ENCODE measurements around the gene USP6NL. TPM values are rescaled to one million over a fixed set of nuclear protein-coding genes. Genes with fewer than 3 reads are reported as not detected.
A peak's percentile ranks its signal among the peaks of the same experiment; 100 is the strongest.

Gene USP6NL
- total RNA-seq, 1 donor from 2014 or later = 64.5 TPM

DNA sequence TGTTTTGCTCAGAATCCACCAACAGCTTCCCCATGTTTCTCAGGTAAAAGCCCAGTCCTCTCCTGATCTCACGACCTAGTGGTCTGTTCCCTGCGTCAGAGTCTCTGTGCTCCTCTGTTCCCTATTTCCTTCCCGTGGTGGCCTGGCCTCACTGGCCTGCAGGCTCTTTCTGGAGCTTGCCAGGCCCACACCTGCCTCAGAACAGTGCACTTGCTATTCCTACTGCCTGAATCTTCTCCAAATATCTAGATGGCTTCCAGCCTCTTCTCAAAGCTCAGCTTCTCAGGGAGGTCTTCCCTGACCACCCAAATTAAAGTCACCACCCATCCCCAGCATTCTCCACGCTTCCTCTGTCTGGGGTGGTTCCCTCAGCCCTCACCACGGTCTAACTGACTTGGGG, 165.3 kb downstream of the USP6NL start:
- Mint-ChIP-seq H3K27ac (no peak overlapping the region), H3K36me3 (ENCODE audit: low read depth) (no peaks in the 10 kb centered on the region), H3K4me1 (peaks cover 46% of the 10 kb centered on the region), H3K4me3 (no peak overlapping the region), H3K27me3 (no peaks in the 10 kb centered on the region), H3K9me3 (no peaks in the 10 kb centered on the region)
- ChIA-PET POLR2A (interaction anchor here (0.5 kb wide), 1 partner anchor 164 kb away, joined by 5 read pairs; no protein-coding TSS in a partner anchor), CTCF (no interaction called here)
- no peak for ATAC-seq (ENCODE audit: low read depth)
- intact Hi-C loops (cut with micrococcal nuclease) = no loop called here
- no peak for DNase-seq
- TF ChIP-seq, protein P1, sequence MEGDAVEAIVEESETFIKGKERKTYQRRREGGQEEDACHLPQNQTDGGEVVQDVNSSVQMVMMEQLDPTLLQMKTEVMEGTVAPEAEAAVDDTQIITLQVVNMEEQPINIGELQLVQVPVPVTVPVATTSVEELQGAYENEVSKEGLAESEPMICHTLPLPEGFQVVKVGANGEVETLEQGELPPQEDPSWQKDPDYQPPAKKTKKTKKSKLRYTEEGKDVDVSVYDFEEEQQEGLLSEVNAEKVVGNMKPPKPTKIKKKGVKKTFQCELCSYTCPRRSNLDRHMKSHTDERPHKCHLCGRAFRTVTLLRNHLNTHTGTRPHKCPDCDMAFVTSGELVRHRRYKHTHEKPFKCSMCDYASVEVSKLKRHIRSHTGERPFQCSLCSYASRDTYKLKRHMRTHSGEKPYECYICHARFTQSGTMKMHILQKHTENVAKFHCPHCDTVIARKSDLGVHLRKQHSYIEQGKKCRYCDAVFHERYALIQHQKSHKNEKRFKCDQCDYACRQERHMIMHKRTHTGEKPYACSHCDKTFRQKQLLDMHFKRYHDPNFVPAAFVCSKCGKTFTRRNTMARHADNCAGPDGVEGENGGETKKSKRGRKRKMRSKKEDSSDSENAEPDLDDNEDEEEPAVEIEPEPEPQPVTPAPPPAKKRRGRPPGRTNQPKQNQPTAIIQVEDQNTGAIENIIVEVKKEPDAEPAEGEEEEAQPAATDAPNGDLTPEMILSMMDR (IDR thresholded peaks at IDR 0.05) = no peak

DNA sequence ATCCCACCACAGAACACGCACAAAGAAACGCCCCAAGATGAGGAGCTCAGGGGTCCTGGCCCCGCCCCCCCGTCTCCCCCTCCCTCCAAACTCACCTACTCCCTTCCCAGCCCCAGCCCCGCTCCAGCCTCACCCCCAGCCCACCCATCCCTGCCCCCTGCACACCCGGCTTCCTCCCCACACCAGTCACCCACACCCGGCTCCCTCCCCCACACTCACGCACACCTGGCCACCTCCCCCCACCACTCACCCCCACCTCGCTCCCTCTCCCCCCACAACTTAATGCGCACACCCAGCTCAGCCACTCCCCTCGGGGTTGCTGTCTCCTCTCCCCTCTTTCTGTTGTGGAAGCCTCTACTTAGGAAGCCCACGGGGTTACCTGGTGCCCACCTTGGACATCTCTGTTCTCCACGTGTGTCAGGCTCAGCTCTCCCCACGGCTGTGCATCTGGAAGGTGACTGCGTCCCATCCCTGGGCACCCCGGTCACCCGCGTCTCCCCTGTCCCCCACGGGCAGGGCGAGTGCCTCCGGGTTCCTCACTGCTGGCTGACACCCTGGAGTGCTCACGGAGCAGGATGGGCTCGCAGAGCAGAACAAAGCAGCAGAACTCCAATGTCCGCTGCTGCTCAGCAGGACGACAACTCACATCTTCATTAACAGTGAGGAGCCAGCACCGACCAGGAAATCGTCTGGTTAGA, 166.8 kb downstream of the USP6NL start:
- DNase-seq (peak; percentile 4), ATAC-seq (ENCODE audit: low read depth) (no peak)
- POLR2A ChIA-PET = no interaction called here
- Mint-ChIP-seq H3K27ac (no peak overlapping the region), H3K4me3 (no peak overlapping the region), H3K9me3 (no peaks in the 10 kb centered on the region), H3K27me3 (no peaks in the 10 kb centered on the region), H3K36me3 (ENCODE audit: low read depth) (no peaks in the 10 kb centered on the region), H3K4me1 (peaks cover 52% of the 10 kb centered on the region)
- intact Hi-C loops (cut with micrococcal nuclease) = loop anchor here (5.0 kb wide), 1 partner anchor 267 kb away; no protein-coding TSS in a partner anchor
- TF ChIP-seq, protein P1 (IDR thresholded peaks at IDR 0.05) = no peak
- CTCF ChIA-PET = no interaction called here

DNA sequence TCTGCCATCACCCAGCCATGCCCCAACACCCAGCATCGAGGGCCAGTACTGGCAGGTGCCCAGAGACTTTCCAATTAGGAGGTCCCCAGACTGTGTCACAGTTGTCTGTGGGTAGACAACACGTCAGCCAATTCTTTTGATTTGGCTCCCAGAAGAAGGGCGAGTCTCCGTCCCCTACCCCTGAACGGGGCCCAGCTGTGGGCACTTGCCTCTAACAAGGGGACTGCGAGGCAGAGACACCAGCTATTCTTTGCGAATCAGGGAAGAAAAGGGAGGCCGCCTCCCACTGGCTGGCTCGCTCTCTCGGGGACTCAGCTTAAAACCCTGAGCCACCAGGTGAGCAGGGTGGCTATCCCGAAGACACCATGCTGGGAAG, 167.3 kb downstream of the USP6NL start:
- POLR2A ChIA-PET = no interaction called here
- Mint-ChIP-seq H3K9me3 (no peaks in the 10 kb centered on the region), H3K4me1 (peaks cover 50% of the 10 kb centered on the region), H3K36me3 (ENCODE audit: low read depth) (no peaks in the 10 kb centered on the region), H3K27me3 (no peaks in the 10 kb centered on the region), H3K4me3 (no peak overlapping the region), H3K27ac (no peak overlapping the region)
- CTCF ChIA-PET = no interaction called here
- ATAC-seq (ENCODE audit: low read depth) = no peak
- intact Hi-C loops (cut with micrococcal nuclease) = loop anchor here (5.0 kb wide), 1 partner anchor 267 kb away; no protein-coding TSS in a partner anchor
- TF ChIP-seq, protein P1 (IDR thresholded peaks at IDR 0.05) = no peak
- no peak for DNase-seq

DNA sequence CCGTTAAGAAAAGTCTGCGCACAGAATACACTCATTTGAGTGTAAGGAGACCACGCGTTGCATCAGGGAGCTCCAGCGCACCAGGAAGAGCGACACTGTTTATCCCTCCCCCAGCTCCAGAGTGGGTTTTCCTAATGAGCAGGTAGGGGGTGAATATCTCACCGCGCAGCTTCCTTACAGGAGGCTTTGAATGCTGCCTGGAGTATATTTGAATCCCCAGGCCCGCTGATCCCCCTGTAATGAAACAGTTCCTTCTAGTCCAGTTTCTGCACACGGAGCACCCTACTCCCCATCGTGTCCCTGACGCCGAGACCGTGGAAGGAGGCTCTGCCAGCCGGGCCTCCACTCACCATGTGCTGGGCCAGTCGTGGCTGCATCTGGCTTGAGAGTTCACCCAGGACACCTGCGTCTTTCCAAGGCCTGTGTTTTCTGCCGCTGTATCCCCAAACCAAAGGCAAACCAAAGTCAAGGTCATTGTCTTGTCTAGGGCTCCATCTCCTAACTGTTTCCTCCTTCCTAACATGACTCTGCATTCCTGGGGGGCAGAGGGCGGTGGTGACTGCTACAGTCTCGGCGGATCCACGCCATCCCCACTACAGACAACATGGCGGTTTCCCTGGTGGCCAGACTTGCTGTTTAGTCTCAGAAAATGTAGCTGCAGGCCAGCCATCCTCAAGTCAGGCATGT, 167.8 kb downstream of the USP6NL start:
- H3K4me3 Mint-ChIP-seq = no peak overlapping the region
- peaks cover 47% of the 10 kb centered on the region for H3K4me1 Mint-ChIP-seq
- DNase-seq (peak; percentile 6), ATAC-seq (ENCODE audit: low read depth) (no peak)
- H3K9me3 Mint-ChIP-seq = no peaks in the 10 kb centered on the region
- TF ChIP-seq, protein P1 (IDR thresholded peaks at IDR 0.05) = no peak
- H3K27ac Mint-ChIP-seq = no peak overlapping the region
- intact Hi-C loops (cut with micrococcal nuclease) = loop anchor here (5.0 kb wide), 1 partner anchor 266 kb away; no protein-coding TSS in a partner anchor
- ChIA-PET POLR2A (no interaction called here), CTCF (no interaction called here)
- H3K27me3 Mint-ChIP-seq = no peaks in the 10 kb centered on the region
- H3K36me3 Mint-ChIP-seq (ENCODE audit: low read depth) = no peaks in the 10 kb centered on the region

DNA sequence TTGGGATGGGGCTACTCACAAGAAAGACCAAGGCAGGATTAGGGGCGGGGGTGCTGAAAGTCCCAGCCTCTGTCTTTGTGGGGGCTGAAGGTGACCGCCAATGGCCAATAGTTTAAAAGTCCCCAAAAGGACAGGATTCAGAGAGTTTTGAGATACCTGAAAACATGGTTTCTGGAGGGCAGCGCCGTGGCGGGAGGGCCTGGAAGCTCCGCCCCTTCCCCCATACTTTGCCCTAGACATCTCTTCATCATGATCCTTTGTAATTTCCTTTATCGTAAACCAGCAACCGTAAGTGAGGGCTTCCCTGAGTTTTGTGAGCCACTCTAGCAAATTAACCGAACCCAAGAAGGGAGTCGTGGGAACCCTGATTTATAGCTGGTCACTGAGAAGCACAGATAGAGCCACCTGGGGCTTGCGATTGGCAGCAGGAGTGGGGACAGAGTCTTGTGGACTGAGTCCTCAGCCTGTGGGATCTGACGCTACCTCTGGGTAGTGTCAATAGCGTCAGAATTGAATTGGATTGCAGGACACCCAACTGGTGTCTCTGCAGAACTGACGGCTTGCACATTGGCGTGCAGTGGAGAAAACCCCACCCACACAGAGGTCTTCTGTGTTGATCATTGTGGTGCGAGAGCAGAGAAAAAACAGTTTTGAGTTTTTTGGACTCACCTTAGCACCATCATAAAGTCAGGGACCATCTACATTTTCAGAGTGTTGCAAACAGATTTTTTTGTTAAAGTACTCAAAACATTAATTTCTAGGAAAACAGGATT, 169.3 kb downstream of the USP6NL start:
- no peaks in the 10 kb centered on the region for H3K36me3 Mint-ChIP-seq (ENCODE audit: low read depth)
- no peaks in the 10 kb centered on the region for H3K27me3 Mint-ChIP-seq
- no peaks in the 10 kb centered on the region for H3K9me3 Mint-ChIP-seq
- ChIA-PET CTCF (no interaction called here), POLR2A (no interaction called here)
- intact Hi-C loops (cut with micrococcal nuclease) = loop anchor here (5.0 kb wide), 1 partner anchor 265 kb away; no protein-coding TSS in a partner anchor
- no peak overlapping the region for H3K27ac Mint-ChIP-seq
- no peak for ATAC-seq (ENCODE audit: low read depth)
- H3K4me1 Mint-ChIP-seq = peaks cover 33% of the 10 kb centered on the region
- H3K4me3 Mint-ChIP-seq = no peak overlapping the region
- TF ChIP-seq, protein P1 (IDR thresholded peaks at IDR 0.05) = no peak
- DNase-seq = no peak

All from activated B cell treated with CpG ODN at 0.5 μM for 24 hours (primary cell).